Left kidney (tissue), 2 donors: ENCODE data around the gene SLIT3. TPM values are rescaled to one million over a fixed set of nuclear protein-coding genes. Genes with fewer than 3 reads are reported as not detected.
"Not testable (repeated sequence)": the region's sequence is repeated elsewhere in the genome, so short reads cannot be mapped to it uniquely, and the experiment has no call there.

Experiments
- DNase-seq: peaks from one replicate; pipeline ENCODE4 v3.0.0-alpha.2; 2013
- polyA plus RNA-seq: library from polyadenylated mRNA; unstranded; fragments of 120-200 nt; gene quantifications from one replicate; pipeline ENCODE4 v1.2.1, GENCODE V29; 2013; ENCODE audit not compliant: insufficient read length

SLIT3 gene
- polyA plus RNA-seq, 1 donor, result 51.5 TPM

DNA sequence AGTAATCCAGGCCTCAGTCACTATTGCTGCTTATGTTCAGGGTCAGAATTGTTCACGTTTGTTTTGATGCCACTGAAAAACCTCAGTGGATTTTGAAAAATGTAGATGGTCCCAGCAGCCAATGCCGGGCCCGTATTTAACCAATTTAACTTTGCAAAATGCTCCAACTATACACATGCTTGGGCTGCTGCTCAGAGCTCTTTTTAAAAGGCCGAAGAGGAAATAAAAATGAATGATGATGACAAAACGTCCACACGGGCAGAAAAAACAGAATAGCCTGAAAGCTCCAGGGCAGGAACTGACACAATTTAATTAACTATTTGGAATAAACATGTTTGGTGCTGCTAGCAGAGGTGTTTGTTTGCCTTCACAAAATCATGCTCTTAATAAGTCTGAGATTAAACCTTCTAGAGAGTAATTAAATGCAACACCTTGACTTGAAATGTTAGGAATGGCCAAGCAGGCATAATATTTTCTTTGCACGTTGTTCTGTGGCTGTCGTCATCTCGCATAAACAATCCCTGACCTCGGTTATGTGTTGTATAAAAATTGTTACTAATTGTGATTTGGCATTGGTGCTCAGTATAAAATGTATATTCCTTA is 152.7 kb downstream of the SLIT3 start:
- no peak for DNase-seq

DNA sequence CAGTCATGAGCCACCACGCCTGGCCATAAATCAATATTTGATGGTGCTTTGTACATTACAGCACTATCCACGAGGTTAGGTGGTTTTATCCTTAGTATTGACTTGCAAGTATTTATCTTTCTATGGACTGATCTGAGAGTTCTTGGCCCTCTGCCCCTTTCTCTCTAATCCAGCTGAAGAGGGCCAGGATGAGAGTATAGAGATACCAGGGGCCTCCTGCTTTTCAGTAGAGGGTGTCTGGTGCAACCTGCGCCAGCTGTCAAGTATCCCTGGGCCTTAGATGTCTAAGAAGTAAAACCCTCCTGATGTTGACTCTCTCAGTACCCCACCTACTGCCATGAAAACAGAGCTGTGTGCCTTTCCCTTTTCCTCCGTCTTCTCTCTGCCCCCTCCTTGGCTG is 153.4 kb downstream of the SLIT3 start:
- no peak for DNase-seq

DNA sequence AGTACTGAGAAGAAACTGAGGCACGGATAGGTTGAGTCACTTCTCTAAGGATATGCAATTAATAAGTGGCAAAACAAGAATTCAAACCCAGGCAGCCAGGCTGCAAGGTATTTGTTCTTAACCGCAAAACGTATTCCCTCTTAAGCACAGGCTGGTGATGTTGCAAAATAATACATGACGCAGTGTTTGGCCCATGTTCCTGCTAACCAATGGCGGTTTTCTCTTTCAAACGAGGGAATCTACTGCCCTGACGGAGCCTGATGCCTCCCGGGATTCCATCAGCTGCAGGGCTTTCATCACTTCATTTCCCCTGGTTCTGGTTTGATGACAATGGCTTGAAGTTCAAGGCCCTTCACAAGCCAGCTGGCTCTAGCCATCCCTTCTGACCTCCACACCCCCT is 154.8 kb downstream of the SLIT3 start:
- DNase-seq, result no peak

DNA sequence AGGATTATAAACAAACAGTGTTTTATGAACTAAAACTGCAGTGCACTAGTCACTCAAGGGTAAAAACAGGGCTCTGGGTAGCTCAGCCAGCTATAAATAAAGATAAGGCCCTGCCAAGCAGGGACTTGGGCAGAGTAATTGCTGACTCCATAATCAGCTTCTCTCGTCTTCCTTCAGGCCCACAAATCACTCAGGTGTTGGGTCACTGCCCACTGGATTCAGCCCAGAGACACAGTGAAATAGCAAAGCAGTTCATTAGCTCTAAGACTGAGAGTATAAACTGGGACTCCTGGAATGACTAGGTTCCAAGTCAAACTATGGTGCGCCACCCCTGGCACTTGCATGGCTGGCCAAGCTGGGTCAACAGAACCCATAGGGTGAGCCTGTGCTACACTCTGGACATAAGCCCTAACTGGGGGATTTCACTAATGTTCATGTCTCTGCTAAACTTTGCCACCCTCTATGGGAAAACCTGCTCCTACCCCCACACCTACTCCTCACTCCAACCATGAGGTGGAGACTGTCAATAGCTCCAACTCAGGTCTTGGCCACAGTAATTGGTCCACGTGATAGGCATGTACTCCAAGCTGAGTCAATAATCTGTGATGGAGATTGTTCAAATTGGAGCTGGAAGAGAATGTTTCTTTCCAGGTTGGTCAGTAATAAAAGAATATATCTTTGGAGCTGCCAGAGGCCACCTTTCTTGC is 158.5 kb downstream of the SLIT3 start:
- DNase-seq, result peak; percentile 81

DNA sequence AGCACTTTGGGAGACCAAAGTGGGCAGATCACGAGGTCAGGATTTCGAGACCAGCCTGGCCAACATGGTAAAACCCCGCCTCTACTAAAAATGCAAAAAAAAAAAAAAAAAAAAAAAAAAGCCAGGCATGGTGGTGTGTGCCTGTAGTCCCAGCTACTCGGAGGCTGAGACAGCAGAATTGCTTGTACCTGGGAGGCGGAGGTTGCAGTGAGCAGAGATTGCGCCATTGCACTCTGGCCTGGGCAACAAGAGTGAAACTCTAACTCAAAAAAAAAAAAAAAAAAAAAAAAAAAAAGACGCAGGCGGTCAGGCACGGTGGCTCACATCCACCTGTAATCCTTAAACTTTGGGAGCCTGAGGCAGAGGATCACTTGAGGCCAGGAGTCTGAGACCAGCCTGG is 160.7 kb downstream of the SLIT3 start:
- not testable (repeated sequence) for DNase-seq

DNA sequence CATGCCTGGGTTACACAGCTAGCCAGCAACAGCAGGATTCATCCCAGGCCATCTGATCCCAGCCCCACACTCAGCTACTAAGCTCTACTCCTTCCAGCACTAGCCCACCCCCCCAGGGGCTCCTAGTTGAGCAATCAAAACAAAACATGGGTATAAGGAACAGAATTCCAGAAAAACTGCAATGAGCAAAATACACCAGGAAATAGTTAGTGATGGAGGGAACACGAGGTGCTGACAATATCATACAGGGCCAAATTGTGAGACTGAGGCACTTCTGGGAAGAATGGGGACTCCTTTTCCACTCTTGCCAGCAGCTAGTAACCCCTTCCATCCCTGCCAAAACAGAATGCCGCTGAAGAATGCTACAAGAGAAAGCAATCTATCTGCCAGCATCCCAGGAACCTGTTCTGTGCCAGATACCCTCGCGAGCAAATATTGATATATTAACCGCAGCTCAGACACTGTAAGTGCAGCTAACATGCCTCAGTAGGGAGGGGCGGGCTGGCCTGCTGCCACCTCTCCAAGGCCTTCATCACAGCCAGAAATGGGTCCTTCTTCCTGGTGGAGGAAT is 161.4 kb downstream of the SLIT3 start:
- DNase-seq, result no peak

DNA sequence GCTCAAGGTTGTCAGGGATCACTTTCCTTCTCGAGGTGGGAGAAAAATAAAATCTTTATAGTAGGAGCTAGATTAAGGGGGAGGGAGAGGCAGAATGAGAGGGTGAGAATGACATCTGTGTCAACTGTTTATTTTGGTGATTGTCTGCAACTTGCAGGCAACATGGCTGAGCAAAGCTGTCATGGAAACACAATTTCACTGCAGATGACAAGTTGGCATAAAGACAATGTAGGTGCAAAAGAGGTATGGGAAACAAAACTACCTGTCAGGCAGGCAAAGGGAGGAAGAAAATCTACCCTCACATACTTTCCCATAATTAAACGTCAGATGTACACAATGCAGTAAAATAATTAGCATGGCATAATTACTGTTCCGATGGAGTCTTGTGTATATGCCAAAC is 167.4 kb downstream of the SLIT3 start:
- no peak for DNase-seq

DNA sequence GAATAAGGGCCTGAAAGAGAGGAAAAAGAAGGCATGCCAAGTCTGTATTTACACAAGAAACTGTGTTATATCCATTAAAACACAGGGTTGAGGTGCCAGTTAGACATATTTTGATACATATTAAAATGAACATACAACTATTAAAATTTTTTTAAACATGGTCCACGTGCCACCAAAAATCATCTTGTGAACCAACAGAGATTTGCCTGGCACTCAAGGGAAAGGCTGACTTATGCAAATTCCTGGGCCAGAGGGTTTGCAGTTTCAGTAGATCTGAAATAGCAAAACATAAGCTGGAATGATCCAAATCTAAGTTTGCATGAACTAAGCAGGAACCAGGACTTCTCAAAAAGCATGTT is 168.7 kb downstream of the SLIT3 start:
- no peak for DNase-seq

DNA sequence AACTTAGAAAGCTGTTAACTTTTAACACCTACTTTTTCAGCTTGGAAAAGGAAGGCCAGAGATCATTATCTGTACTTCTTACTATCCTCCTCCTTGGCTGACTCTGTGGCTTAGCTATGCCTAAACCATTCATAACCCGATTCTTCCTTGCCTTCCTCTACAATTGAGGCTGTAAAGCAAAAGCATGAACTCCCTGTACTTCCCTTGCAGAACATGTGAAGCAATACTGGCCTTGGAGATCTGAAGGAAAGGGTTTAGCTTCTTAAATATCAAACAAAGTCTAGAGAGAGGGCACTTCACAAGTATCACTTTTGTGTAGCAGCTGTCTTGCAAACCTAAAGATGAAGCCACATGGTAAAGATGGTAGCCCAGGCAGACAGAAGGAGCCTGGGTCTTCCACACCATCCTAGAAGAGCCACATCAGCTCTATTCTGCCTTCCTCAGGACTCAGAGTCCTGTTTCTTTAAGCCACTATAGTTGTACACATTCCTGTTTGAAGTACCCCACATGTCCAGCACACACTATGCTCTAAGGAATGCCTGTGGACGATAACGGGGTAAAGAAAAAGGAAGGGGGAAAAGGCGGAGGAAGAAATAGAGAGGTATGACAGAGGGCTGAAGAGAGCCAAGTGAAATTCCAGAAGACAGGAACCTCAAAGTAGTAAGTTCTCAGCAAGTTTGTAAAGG is 169.2 kb downstream of the SLIT3 start:
- no peak for DNase-seq

DNA sequence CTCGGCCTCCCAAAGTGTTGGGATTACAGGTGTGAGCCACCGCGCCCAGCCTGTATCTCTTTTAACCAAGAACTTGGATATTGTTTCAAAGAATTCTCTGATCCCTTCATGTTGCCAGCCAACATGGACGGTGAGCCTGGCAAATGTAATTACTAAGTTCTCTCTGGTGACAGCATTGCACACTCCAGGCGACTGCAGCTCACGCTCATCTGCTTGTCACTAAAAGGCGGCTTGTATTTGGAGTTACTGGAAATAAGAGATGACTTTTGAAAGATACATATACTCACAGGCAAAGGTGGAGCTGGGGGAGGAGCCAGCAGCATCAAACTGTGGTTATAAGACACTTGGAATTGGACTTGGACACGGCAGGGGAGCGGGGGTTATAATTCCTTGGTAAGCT is 172.3 kb downstream of the SLIT3 start:
- DNase-seq, result no peak

DNA sequence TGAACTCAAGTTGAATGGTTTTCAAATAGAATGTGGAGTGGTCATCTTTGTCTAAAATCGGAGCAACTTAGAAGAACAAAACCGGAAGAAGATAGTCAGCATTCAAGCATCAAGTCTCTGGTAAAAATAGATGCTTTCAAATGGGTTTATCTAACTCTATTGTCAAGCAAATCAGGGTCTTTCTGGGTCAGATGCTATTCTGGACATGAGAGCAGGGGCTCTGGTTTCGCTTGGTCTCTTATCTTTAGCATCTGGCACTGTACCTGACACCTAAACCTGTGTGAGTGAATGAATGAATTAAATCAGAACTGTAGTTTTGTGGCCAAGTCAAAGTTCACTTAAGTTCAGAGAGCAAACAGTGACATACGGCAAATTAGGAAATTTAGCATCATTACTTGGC is 173.5 kb downstream of the SLIT3 start:
- no peak for DNase-seq

DNA sequence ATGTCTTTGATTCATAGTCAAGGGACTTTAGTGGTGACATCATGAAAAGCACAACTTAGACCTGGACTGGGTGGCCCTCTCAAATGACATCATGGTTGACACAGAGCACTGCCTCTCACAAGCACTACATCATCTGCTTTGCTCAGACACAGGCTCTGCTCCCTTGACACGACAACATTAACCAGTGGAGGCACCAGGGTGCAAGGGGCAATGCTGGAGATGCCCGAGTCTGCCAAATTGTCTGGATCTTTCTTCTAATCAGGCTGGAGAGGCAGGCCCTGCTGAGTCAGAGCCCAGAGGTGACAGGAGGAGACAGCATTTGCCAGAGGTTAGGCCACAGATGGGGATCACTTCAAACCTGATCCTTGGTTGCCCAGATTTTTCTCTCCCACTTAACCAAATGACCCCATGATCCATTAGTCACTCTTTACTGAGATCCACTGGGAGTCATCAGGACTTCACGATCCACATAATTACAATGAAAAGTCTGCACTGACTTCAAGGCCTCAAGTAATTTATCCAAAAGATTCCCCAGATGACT is 174.4 kb downstream of the SLIT3 start:
- no peak for DNase-seq

DNA sequence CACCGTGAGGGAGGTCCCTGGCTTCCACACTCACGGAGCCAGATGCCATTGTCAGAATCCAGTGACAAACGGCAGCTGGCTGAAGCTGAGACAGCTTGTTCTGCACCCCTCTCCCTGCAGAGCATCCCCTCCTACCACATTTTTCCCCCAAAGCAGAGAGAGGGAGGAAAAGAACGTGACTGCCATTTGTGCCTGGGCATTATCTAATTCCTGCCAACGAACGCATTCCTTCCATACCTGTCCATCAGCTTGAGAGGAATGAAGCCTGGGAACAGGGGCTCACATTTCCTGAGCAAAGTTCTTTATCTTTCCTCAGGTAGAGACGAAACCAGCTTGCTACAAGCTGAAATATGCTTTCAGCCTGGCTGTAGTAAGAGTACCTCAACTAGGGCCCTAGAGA is 175.4 kb downstream of the SLIT3 start:
- DNase-seq, result no peak

DNA sequence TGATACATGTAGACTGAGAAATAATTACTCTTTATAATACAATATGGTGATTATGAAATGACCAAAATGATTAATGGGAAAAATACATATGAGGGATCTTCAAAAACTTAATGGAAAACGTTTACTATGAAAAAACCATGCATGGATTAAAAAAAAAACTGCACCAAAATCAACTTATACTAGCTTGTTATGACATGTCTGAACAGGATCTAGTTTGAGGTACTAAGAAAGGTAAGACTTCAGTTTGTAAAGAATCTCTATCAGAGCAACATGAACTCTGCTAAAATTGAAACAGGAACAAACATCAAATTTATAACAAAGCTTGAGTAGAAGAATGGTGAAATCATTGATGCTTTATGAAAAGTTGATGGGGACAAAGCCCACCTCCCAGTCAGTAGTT is 178.0 kb downstream of the SLIT3 start:
- no peak for DNase-seq

DNA sequence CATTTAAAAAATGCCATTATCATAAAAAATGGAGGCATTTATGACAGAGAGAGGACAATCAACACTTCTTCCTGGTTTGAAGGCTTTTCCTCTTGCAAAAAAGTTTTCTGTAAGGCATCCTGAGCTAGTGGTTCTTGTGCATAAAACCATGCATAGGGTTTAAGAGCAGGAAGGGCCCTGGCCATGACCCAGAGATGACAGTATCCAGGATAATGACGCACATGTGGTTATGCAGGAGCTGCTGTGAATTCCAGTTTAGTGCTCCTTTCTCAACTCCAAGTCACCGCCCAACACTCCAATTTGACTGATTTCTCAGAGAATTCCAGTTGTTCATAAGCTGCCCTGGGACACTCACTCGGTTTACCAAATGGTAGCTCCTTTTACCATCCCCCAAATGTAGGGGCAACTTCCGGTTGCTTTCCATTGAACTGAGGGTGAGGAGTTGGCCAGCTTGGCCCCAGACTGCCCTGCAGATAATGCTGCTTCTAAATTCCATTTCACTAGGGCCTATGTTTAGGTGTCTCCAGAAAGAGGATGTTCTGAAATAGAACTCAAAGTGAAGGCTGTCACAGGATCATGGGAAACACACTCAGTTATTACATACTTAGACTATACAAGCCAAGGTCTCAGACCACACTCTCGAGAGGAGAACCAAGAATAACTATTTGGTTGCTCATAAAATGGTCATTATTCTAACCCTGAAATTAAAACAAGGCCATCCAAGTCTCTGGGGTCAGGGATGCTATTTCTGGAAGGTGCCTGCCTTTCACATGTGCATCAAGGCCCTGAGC is 179.1 kb downstream of the SLIT3 start:
- DNase-seq, result no peak

DNA sequence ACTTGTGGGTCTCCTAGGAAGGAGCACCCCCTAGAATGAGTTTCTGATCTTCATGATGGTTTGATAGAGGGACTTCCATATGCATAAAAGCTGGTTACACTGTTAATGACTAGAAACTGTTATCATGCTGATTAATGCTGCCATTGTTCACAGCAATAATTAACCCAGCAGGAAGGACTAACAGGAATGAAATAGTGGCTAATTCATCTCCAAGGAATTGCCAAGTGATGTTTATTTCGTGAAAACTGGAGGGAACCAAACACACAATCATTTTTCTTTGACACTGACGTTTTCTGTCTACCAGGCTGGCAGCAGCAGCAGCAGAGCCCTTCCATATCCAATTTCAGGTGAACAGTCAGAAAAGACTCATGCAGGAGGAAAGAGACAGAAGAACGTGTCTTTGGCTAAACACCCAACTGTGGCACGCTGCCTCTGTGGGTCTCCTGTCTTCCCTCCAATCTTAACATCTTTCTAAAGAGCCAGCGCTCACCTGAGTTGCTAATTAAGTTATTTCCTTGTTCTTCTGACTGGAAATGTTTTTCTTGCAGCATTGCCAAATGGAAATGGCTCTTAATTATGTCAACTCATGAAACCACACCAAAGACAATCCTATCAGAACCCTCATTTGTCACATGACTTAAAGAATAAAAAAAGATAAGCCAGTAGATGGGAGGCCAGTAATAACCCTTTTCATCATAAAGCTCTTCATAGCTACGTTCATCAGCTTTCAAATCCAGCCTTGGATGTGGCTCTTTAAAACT is 181.5 kb downstream of the SLIT3 start:
- no peak for DNase-seq

DNA sequence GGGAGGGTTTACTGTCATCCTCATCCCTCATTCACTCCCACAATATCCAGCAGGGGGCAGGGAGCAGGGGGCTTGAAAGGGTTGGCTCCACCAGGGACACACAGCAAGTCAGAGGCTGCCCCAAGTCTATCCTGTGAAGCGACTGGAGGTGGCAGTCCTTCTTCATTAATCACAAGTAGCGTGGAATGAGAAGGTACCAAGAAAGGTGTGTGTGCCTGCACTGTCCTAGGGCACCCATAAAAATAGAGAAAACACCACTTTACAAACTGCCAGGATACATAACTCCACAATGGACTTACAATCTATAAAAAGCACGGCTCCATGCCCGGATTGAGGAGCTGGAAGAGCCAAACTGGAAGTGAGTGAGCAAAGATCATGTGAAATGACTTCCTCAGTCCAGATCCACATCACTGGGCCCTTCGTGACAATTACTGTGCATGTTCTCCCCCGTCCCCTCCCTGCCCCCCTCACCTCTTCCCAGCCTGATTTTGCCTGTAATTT is 183.9 kb downstream of the SLIT3 start:
- no peak for DNase-seq

DNA sequence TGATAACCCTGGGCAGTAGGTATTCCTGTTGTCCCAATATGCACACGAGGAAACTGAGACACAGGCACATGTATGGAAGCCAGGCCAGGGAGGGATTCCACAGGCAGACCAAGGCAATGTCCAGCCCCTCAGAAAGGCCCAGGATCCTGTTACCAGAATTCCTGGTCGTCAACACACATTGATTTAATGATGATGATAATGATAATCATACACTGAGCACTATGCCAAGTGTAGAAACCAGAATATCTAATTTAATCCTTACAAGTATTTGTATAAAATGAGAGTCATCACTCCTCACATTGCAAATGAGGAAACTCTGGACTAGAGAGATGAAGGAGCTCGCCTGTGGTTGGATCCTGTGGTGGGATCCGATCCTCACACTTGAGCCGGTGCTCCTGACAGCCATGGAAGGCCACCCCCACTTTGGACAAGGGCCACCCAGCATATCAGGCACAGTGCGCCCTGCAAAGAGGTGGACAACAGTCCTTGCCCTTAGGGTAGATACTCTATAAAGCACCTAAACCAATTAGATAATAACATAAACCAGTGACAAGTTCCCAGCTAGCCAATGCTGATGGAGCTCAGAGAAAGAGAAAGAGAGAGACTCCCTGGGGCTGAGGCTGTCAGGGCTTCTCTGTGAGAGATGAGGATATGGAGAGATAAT is 185.3 kb downstream of the SLIT3 start:
- no peak for DNase-seq

DNA sequence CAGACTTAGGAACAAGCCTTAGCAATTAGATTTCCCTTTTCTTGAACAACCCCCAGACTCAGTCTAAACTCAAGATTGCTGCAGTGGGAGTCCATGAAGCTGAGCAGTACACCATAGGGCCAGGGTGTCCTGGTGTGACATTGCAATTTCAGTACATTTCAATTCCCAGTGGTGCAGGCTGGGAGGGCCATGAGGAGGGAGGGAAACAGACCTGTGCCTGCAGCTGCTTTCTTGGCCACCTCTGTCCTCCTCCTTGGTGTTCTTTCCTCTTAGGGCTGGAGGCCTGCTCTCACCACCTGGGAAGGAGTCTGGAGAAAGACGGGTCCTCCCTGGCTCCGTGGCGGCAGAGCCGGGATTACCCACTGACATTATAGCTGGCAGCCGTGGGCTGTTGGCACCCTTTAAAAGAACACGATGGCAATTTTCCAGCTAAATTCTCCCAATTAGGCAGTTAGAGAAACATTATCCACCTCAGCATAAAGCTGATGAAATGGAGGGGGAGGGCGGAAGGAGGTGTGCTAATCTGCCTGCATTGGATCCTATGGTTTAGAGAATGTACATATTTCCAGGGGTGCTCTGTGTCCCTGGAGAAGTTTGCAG is 186.4 kb downstream of the SLIT3 start:
- no peak for DNase-seq

DNA sequence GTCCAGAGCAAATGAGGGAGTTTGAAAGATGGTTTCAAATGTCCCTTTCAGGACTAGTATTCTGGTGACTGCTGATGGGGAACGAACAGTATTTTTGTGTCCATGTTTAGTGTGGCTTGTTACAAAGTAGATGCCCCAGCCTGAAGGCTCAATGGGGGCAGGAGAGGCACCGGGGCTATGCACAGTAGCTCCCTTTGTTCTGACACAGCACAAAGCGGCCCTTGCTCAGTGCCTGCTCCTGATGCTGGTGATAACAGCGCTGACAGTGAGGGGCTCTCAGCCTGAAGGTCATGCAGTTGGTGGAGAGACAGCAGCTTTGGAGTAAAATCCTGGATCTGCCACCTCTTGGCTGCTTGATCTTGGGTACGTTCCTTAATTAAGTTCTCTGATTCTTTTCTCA is 188.9 kb downstream of the SLIT3 start:
- DNase-seq, result no peak
